ENCODE results near the gene PITPNM3. TPM values are rescaled to one million over a fixed set of nuclear protein-coding genes. Genes with fewer than 3 reads are reported as not detected.

PITPNM3 gene
- total and polyA plus RNA-seq, 3 experiments from 2014 or later = 0.40 to 0.50 TPM; not detected in 1

- H3K4me1 Mint-ChIP-seq = peaks cover 4 to 10% (median 5%) of the 10 kb centered on the region in 3 donors
- no peaks in the 10 kb centered on the region for H3K9me3 Mint-ChIP-seq
- Histone ChIP-seq H3K27me3 (ENCODE audit: insufficient read depth, low read length, poor library complexity, severe bottlenecking) (no peaks in the 10 kb centered on the region), H3K4me3 (ENCODE audit: low read length) (no peak overlapping the region), H3K9me3 (ENCODE audit: low read length) (no peaks in the 10 kb centered on the region), H3K27ac (ENCODE audit: low read depth, low read length) (no peak overlapping the region), H3K4me1 (ENCODE audit: insufficient read depth, low read length) (peaks cover 7% of the 10 kb centered on the region), H3K36me3 (ENCODE audit: insufficient read depth, low read length) (no peaks in the 10 kb centered on the region)
- H3K27me3 Mint-ChIP-seq = no peaks in the 10 kb centered on the region
- DNase-seq = no peak
- no peak overlapping the region for H3K4me3 Mint-ChIP-seq
- CTCF ChIA-PET = no interaction called here
- POLR2A ChIA-PET = no interaction called here
- H3K27ac Mint-ChIP-seq = no peak overlapping the region
- H3K36me3 Mint-ChIP-seq = peaks cover 20 to 69% (median 29%) of the 10 kb centered on the region in 3 donors
Observed at GRCh38 chr17:6580625-6581024, 24.3 kb upstream of the PITPNM3 start.

DNA sequence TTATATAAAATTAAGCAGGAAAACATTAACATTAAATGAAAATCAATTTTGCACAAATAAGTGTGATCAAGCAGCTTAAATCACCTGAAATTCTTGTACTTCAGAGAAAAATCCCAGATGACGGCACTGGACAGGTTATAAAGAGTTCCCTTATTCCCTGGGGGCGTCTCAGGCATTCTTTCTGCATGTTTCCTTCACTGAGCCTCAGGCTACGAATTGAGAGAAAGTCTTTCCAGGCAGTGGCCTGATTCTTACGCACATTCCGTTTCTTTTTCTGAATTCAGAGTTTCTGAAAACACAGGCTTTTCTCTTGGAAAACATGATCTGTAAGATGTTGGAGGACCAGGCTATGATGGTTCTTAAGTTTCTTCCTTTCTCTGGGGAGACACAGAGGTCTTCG lies 22.1 kb upstream of the PITPNM3 start:
- Mint-ChIP-seq H3K27ac (peak overlapping the region in 1 of 8 donors; percentile 43), H3K27me3 (no peaks in the 10 kb centered on the region), H3K4me3 (no peak overlapping the region), H3K9me3 (no peaks in the 10 kb centered on the region), H3K4me1 (peaks cover 13 to 22% (median 14%) of the 10 kb centered on the region in 3 donors), H3K36me3 (peaks cover 10 to 50% (median 20%) of the 10 kb centered on the region in 3 donors)
- DNase-seq = no peak
- CTCF ChIA-PET = interaction anchor here (1.1 kb wide), 1 partner anchor 11 kb away, joined by 4 read pairs; no protein-coding TSS in a partner anchor
- no peaks in the 10 kb centered on the region for H3K27me3 ChIP-seq (ENCODE audit: insufficient read depth, low read length, poor library complexity, severe bottlenecking)
- H3K27ac ChIP-seq (ENCODE audit: low read depth, low read length) = no peak overlapping the region
- H3K9me3 ChIP-seq (ENCODE audit: low read length) = no peaks in the 10 kb centered on the region
- no peak overlapping the region for H3K4me3 ChIP-seq (ENCODE audit: low read length)
- peaks cover 16% of the 10 kb centered on the region for H3K4me1 ChIP-seq (ENCODE audit: insufficient read depth, low read length)
- POLR2A ChIA-PET = no interaction called here
- no peaks in the 10 kb centered on the region for H3K36me3 ChIP-seq (ENCODE audit: insufficient read depth, low read length)

DNA sequence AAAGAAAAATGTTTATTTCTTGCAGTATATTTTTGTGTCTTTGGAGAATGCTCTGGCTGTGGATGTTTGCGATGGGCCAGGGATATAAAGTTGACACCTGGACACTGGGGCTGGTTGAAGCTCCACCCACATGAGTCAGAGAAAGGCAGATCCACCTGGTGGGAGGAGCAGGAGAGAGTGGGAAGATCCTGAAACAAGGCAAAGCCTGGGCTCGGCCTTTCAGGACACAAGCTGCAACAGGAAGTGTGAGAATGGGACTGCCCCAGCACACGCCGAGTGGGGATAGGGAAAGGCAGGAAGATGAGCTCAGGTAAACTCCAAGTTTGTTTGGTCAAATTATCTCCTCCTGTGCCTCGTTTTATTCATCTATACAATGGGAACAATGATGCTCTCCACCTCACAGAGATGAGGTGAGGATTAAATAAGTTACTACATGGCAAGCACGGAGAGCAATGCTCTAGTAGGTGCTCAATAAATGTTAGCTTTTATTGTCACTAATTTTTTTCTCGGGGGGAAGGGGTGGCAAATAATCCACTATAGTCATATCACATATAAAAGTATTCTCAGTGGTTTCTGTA lies 21.4 kb upstream of the PITPNM3 start:
- H3K36me3 ChIP-seq (ENCODE audit: insufficient read depth, low read length) = no peaks in the 10 kb centered on the region
- H3K27ac ChIP-seq (ENCODE audit: low read depth, low read length) = no peak overlapping the region
- peaks cover 16% of the 10 kb centered on the region for H3K4me1 ChIP-seq (ENCODE audit: insufficient read depth, low read length)
- H3K4me3 Mint-ChIP-seq = no peak overlapping the region
- no peak overlapping the region for H3K4me3 ChIP-seq (ENCODE audit: low read length)
- no peaks in the 10 kb centered on the region for H3K9me3 Mint-ChIP-seq
- H3K36me3 Mint-ChIP-seq = peaks cover 5 to 43% (median 14%) of the 10 kb centered on the region in 3 donors
- peak overlapping the region in 4 of 8 donors; percentile 4 to 55 (median 52) for H3K27ac Mint-ChIP-seq
- ChIA-PET POLR2A (no interaction called here), CTCF (interaction anchor here (1.1 kb wide), 1 partner anchor 12 kb away, joined by 4 read pairs; no protein-coding TSS in a partner anchor)
- H3K4me1 Mint-ChIP-seq = peaks cover 13 to 22% (median 14%) of the 10 kb centered on the region in 3 donors
- DNase-seq = no peak
- H3K9me3 ChIP-seq (ENCODE audit: low read length) = no peaks in the 10 kb centered on the region
- H3K27me3 Mint-ChIP-seq = no peaks in the 10 kb centered on the region
- H3K27me3 ChIP-seq (ENCODE audit: insufficient read depth, low read length, poor library complexity, severe bottlenecking) = no peaks in the 10 kb centered on the region

- Histone ChIP-seq H3K36me3 (ENCODE audit: insufficient read depth, low read length) (no peaks in the 10 kb centered on the region), H3K4me3 (ENCODE audit: low read length) (no peak overlapping the region), H3K27me3 (ENCODE audit: insufficient read depth, low read length, poor library complexity, severe bottlenecking) (no peaks in the 10 kb centered on the region), H3K9me3 (ENCODE audit: low read length) (no peaks in the 10 kb centered on the region), H3K4me1 (ENCODE audit: insufficient read depth, low read length) (peaks cover 16% of the 10 kb centered on the region), H3K27ac (ENCODE audit: low read depth, low read length) (no peak overlapping the region)
- peaks cover 13 to 22% (median 14%) of the 10 kb centered on the region in 3 donors for H3K4me1 Mint-ChIP-seq
- peaks cover 5 to 31% (median 11%) of the 10 kb centered on the region in 3 donors for H3K36me3 Mint-ChIP-seq
- H3K27me3 Mint-ChIP-seq = peaks cover 0 to 1% of the 10 kb centered on the region in 2 donors
- DNase-seq = no peak
- ChIA-PET POLR2A (interaction anchor here (0.6 kb wide), 1 partner anchor 147 kb away, joined by 4 read pairs; no protein-coding TSS in a partner anchor), CTCF (no interaction called here)
- H3K4me3 Mint-ChIP-seq = no peak overlapping the region
- H3K9me3 Mint-ChIP-seq = no peaks in the 10 kb centered on the region
- H3K27ac Mint-ChIP-seq = peak overlapping the region in 2 of 8 donors; percentile 42 to 51
Observed at GRCh38 chr17:6576038-6576785, 19.9 kb upstream of the PITPNM3 start.

DNA sequence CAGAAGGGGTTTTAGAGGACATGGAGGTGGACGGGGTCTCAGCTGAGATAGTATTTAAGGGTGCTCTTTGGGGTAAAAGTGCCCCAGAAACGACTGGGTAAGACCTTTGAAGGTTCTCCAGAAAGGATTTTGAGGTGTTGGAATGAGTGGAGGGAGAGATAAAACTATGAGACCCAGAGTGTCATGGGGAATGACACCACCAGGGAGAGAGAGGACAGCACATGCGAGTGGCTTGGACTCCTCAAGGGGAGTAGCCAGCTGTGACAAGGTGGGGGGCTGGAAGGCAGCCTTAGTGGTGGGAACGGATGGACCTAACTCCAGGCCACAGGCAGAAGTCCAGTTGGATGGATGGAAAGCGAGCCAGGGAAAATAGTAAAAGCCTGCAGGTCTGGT lies 19.2 kb upstream of the PITPNM3 start:
- Mint-ChIP-seq H3K36me3 (peaks cover 5 to 28% (median 11%) of the 10 kb centered on the region in 3 donors), H3K4me3 (peak overlapping the region in 2 of 7 donors; percentile 14 to 57), H3K4me1 (peaks cover 13 to 22% (median 14%) of the 10 kb centered on the region in 3 donors), H3K27me3 (peaks cover 0 to 1% of the 10 kb centered on the region in 2 donors), H3K27ac (peak overlapping the region in 6 of 8 donors; percentile 20 to 91 (median 52)), H3K9me3 (no peaks in the 10 kb centered on the region)
- Histone ChIP-seq H3K4me3 (ENCODE audit: low read length) (no peak overlapping the region), H3K9me3 (ENCODE audit: low read length) (no peaks in the 10 kb centered on the region), H3K4me1 (ENCODE audit: insufficient read depth, low read length) (peaks cover 16% of the 10 kb centered on the region), H3K36me3 (ENCODE audit: insufficient read depth, low read length) (no peaks in the 10 kb centered on the region), H3K27ac (ENCODE audit: low read depth, low read length) (no peak overlapping the region), H3K27me3 (ENCODE audit: insufficient read depth, low read length, poor library complexity, severe bottlenecking) (no peaks in the 10 kb centered on the region)
- POLR2A ChIA-PET = no interaction called here
- CTCF ChIA-PET = no interaction called here
- no peak for DNase-seq

- no peaks in the 10 kb centered on the region for H3K9me3 Mint-ChIP-seq
- ChIA-PET POLR2A (no interaction called here), CTCF (no interaction called here)
- Histone ChIP-seq H3K4me1 (ENCODE audit: insufficient read depth, low read length) (peaks cover 16% of the 10 kb centered on the region), H3K27me3 (ENCODE audit: insufficient read depth, low read length, poor library complexity, severe bottlenecking) (no peaks in the 10 kb centered on the region), H3K27ac (ENCODE audit: low read depth, low read length) (no peak overlapping the region), H3K4me3 (ENCODE audit: low read length) (no peak overlapping the region), H3K36me3 (ENCODE audit: insufficient read depth, low read length) (no peaks in the 10 kb centered on the region), H3K9me3 (ENCODE audit: low read length) (no peaks in the 10 kb centered on the region)
- H3K27ac Mint-ChIP-seq = peak overlapping the region in 5 of 8 donors; percentile 20 to 91 (median 61)
- peak in 1 of 5 donors; percentile 6 for DNase-seq
- peaks cover 5 to 28% (median 11%) of the 10 kb centered on the region in 3 donors for H3K36me3 Mint-ChIP-seq
- H3K27me3 Mint-ChIP-seq = peaks cover 0 to 1% of the 10 kb centered on the region in 2 donors
- peaks cover 13 to 22% (median 14%) of the 10 kb centered on the region in 3 donors for H3K4me1 Mint-ChIP-seq
- H3K4me3 Mint-ChIP-seq = peak overlapping the region in 3 of 7 donors; percentile 14 to 57 (median 34)
Observed at GRCh38 chr17:6574687-6575595, 18.6 kb upstream of the PITPNM3 start.

GRCh38 chr17:6573982-6574686 lies 17.8 kb upstream of the PITPNM3 start:
- Mint-ChIP-seq H3K9me3 (no peaks in the 10 kb centered on the region), H3K36me3 (peaks cover 5 to 21% (median 11%) of the 10 kb centered on the region in 3 donors), H3K27me3 (peaks cover 0 to 1% of the 10 kb centered on the region in 2 donors), H3K27ac (peak overlapping the region in 1 of 8 donors; percentile 53), H3K4me3 (peak overlapping the region in 1 of 7 donors; percentile 14), H3K4me1 (peaks cover 13 to 22% (median 14%) of the 10 kb centered on the region in 3 donors)
- Histone ChIP-seq H3K4me1 (ENCODE audit: insufficient read depth, low read length) (peaks cover 16% of the 10 kb centered on the region), H3K27ac (ENCODE audit: low read depth, low read length) (no peak overlapping the region), H3K4me3 (ENCODE audit: low read length) (no peak overlapping the region), H3K27me3 (ENCODE audit: insufficient read depth, low read length, poor library complexity, severe bottlenecking) (no peaks in the 10 kb centered on the region), H3K36me3 (ENCODE audit: insufficient read depth, low read length) (no peaks in the 10 kb centered on the region), H3K9me3 (ENCODE audit: low read length) (no peaks in the 10 kb centered on the region)
- ChIA-PET POLR2A (no interaction called here), CTCF (no interaction called here)
- DNase-seq = no peak
